HG03575 (cell line): ENCODE measurements around the gene PTPRD.

Experiments used
- ATAC-seq: cut with Tn5 transposase; IDR thresholded peaks from one replicate; pipeline ENCODE4 v1.9.1; 2021; ENCODE audit not compliant: unreplicated experiment, insufficient number of reproducible peaks, low FRiP score; ENCODE audit errors: extremely low read depth

PTPRD gene

DNA sequence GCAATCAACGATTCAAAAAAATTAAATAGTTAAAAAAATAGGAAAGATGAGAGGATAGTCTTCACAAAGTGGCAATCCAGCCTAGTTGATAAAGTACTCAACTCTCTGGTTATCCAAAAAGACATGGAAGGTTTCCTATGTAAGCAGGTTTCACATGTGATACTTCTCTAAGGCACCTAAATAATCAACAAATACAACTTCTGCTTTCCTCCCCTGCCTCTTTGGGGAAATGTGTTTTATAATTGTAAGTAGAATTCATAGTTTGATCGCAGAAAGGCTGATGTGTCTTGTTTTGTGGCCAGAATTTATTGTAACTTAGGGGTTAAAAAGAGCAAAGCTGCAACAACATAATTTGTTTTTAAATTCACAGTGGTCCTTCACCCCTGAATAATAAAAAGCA is 1957.7 kb downstream of the PTPRD start:
- no peak for ATAC-seq

DNA sequence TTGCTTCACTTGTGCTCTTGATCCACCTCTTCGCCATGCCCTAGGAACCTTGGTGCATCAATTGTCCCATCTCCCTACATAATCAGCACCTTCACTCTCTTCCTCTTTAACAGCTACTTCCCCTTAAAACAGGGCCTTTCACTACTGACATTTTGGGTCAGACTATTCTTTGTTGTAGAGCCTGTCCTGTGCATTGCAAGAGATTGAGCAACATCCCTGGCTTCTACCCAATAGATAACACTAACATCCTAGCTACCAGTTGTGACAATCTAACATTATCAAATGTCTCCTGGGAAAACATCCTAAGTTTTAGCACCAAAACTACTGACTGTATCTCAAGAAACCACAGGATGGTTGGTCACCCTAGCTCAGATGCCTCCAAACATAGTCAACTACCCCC is 1958.9 kb downstream of the PTPRD start:
- ATAC-seq, result no peak

DNA sequence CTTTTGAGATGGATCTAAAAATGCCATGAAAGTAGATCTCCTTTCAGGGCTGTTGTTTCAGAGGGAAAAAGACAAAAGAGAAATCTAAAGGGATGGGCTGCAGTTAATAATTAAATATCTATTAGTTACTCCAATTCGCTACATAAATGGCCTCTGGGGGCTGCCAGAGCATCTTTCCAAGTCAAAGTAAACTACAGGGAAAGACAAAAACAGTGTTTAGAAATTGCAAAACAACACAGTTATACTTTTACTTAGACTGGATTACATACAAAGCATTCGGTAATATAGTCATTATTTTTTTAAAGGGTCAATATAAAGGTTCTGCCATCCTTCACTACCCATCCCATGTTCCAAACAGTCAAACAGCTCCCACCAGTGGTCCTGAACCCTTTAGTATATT is 1959.7 kb downstream of the PTPRD start:
- no peak for ATAC-seq

DNA sequence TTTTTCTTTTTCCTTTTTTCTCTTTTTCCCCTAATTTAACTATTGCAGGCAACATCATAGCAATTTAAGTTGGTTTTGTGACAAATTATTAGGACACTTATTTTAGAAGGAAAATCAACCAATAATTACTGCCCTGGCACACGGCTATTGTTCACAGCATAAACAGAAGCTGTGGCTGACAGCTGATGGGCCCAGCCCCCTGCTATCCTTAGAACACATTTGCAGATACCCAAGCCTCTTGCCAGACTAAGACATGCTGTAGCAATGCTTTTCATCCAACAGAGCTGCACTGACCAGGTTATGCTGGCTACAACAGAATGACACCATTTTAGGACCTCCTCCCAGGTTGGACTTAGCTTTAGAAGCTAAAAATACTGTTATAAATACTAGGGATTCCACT is 1960.5 kb downstream of the PTPRD start:
- no peak for ATAC-seq

DNA sequence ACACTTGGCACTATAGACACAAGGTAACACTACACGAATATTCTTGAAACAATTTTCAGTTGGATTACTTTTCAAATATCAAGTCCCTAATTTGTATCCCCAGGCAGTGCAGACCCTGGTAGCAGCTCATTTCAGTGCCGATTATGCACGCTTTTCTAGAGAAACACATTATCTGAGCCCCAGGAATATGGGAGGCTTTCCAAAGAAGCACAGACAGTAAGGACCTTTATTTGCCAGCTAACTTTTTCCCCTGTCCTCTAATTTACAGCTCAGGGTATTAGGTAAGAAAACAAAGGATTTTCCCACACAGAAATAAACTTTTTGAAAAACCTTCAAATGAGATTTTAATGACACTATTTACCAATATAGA is 1961.0 kb downstream of the PTPRD start:
- no peak for ATAC-seq

DNA sequence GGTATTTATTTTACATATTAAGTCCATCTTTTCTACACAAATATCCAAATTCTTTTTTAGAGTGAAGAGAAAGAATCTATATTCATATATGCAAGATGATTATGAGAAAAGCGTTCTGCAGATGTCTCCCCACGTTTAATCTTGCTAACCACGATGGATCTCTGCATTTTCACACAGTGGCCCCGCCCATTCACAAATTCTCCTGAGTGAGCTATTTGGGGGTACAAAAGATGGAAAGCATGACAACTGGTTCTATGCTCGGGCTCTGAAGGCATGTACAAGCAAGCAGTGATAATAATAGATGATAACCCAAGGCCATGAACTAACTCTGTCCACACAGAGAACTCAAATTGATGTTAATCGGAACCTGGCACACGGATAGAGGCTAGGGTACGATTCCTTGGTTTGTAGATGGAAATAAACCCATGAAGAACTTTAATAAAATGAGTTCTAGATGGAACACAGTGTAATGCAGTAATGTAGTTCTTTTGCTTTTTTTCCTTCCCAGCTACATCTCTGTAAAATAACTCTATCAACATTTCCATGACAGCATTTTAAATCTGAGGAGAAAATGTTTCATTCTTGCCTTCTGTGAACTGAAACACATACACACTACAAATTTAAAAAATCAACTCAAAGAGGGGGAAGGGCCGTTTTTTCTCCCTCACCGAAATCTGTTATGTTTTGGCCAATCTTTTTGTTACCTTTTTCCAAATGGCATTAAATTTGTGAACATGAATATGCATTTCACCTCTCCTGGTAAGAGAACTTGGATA is 1961.5 kb downstream of the PTPRD start:
- ATAC-seq, result no peak

DNA sequence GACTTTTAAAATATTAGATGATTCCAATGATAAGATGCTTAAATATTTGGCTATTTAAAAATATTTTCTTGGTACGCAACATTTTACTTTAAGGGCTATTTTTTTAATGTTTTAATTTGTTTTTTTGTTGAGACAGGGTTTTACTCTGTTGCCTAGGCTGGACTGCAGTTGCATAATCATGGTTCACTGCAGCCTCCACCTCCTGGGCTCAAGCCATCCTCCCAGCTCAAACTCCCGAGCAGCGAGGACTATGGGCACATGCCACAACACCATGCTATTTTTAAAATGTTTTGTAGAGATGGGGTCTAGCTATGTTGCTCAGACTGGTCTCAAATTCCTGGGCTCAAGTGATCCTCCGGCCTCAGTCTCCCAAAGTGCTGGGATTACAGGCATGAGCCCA is 1963.0 kb downstream of the PTPRD start:
- ATAC-seq, result no peak

DNA sequence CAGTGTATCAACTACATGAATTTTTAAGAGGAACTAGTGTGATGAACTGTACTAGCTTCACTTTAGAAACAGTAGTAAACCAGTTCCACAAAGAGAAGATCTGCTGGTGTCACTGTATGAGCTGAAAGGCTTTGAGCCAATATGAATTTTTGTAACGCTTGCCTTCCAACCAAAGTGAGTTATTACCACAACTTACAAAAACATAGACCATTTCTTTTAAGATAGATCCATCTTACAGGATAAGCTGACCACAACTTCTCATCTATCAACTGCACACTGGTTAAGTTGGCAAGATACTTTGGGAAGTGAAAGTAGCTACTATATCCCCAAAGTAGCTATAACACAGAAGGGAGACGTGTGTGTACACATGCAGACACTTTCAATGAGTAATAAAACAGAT is 1963.6 kb downstream of the PTPRD start:
- ATAC-seq, result peak; percentile 45

DNA sequence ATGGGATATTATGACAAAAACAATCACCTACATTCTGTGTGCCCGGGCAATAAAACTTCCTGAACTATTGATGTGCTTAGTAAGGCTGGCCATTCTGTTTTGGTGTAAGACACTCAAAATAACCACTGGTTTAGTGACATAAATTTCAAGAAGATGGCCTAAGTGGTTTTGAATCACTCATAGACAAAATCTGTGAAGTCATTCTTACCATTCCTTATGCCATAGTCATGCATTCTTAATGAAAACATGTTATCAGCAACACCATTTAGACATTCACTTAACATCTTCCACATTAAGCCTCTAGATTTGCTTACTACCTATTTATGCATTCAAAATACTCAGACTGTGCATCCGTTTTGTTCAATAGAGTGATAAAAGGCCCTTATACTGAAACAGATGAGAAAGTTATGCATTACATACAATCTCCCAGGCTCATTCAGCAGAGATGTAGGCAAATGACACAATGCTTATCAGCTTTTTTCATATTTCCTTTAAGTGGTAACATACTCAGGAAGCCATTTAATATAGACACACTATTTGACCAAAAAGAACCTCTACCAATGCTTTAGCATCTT is 1964.4 kb downstream of the PTPRD start:
- ATAC-seq, result no peak

DNA sequence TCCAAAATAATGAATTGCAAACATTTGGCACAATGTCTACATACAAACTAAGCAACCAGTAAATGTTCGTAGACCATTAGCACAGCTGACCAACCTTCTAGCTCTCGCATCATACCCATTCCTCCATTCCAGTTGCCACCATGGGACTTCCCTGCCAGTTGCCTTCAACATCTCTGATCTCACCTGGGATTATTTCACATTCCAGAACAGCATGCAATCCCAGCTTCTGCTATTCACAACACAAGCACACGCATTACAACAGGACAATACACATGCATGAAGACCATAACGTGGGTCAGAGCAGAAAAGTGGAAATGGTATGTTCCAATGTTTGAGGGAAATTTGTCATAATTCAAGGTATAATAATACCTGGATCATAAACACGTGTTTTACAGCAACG is 1965.0 kb downstream of the PTPRD start:
- no peak for ATAC-seq

DNA sequence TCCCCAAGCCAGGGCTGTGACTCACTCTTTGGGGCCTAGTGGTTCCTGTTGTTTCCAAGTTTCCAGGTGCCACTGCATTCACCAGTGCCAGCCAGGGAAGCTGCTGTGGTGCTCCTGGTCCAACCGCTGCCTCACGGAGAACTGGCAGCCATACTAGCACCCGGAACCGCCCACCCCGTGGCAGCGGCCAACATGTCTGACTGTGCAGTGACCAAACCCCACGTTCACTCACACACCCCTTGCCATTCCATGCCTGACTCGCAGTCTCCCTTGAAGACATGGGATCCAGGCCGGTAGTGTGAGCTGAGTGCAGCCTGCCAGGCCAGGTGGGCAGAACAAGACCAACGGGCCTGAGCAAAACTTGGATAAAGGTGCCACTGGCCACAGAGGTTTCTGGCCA is 1968.2 kb downstream of the PTPRD start:
- no peak for ATAC-seq

DNA sequence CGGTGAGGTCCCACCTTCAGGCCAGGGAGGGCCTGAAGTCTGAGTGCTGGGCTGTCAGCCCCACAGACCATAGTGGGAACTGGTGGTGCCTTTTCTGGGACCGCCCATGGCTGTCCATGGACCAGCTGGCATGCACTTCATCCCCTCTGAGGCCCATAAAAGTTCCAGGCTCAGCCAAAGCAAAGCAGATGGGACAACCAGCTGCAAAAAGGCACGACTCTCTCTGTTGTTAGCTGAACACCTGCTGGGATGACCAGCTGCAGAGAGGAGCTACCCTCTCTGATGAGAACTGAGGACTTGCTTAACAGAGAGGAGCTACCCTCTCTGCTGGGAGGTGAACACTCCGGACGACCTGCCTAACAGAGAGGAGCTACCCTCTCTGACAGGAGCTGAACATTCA is 1968.9 kb downstream of the PTPRD start:
- no peak for ATAC-seq

DNA sequence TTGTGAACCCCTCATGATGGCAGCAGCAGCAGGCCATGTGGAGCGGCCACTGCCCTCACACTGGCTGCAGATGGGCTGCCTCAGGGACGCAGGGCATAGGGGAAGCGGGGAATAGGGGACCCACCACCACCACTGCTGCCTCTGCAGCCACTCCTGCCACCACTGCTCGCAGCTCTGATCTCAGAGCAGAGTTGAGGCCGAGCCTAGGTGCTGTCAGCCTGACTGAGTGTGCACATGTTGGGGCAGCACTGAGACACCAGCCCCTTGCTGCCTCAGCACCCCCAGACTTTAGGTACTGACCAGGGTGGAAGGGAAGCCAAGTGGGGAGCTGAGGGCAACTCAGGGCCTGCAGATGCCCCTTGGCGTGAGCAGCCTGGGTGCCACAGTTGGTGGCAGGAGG is 1969.3 kb downstream of the PTPRD start:
- no peak for ATAC-seq

DNA sequence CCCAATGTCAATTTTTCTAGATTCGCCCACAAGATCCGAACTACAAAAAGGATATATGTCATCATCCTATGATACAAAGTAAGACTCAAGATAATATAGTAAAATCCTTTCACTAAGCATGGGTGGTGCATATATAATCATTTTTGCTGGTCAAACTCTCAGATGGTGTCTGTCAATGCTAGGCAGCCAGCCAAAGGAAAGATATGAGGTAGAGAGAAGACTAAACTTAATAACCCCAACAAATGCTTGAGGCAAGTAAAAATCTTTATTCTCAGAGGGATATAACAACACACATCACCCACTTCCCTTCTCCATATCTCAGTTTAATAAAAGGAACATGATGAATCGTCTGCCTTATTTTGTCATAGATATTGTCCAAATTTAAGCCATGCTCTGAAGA is 1972.0 kb downstream of the PTPRD start:
- no peak for ATAC-seq

DNA sequence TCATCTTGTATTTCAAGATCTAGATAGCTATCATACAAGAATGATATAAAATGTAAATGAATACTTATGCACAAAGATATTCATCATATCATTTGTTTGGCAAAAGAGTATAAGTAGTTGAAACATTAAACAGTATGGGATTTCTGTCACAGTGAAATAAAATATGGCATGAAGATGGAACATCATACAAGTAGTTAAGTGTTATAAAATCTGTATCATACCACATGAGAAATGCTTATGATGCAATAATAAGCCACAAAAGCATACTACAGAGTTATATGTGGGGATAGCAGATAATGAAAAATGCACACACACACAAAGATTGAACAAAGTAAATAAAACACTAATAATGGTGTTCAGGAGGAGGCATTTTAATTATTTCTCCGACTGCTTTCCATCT is 1975.2 kb downstream of the PTPRD start:
- ATAC-seq, result no peak

DNA sequence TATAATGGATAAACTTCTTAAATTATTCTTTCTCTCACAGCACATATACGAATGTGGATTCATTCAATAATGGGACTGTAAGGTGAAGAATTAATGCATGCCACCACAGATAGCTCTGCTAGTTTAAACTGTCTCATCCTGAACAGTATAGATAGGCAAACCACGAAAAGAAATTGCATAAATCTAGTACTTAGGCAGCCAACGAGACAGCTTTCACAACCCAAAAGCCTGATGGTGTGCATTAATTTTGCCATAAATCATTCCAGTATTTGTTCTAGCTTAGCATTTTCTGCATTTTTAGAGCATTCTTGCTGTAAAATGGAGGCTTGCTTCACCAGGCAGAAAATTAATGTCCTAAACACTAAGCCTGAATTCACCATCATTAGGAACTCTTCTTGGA is 1979.0 kb downstream of the PTPRD start:
- ATAC-seq, result no peak

DNA sequence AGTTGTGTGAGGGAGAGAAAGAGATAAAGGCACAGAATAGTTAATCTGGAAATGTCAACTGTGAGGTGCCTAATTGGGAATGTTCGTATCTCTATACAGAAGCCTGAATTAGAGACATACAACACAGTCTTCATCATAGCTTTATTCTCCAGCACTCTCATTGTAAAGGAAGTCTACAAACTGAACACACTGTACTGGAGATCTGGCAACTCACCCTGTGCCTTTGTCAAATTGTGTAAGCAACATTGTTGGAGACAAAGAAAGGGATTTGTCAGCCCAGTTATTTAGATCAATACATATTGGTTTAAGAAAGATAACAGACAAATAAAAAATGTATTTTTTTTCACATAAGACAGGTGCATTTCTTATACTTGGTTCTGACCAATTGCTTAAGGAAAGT is 1980.3 kb downstream of the PTPRD start:
- no peak for ATAC-seq

DNA sequence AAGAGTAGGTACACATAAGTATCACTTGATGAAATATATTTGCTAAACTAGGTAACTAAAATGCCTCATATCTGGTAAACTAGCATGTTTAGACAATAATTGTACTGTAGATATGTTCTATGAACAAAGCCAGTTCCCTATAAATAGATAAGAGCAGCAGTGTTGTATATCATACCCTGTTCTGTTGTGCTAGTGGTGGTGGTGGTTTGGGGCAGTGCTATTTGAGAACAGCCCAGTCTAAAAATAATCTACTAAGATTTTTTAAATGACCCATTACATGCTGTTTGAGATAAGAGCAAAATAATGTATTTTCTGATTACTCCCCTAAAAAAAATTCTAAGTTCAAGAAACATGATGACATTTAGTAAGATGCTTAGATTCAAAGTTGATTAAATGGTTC is 1984.0 kb downstream of the PTPRD start:
- ATAC-seq, result no peak

DNA sequence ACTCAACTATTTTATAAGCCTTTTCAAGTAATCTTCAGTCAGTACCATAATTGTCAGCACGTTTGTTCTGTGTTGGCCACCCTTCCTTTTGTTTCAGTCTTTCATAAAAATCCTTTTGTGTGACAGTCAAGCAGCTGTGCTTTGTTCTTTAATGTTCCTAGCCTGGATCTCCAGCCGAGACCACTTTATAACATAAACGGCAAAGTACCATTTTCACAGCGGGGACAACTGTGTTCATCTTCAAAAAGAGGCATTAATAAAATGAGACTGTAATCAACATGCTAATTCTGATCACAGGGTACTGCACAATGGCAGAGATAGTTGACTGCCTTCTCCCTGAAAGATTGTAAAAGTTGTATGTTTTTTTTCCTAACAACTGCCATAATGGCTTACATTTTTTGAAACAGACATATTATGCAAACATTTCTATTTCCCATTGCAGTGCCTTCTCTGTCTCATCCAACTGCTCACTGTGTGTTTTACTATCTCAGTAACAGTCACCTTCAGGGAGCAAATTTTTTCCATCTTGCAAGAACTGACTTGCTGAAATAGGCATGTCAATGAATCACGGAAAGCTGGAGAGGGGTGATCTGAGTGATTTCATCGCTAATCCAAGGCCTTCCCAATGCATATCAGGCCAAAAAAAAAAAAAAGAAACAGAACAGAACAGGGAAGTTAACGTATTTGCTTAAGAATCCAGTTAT is 1984.7 kb downstream of the PTPRD start:
- ATAC-seq, result no peak

DNA sequence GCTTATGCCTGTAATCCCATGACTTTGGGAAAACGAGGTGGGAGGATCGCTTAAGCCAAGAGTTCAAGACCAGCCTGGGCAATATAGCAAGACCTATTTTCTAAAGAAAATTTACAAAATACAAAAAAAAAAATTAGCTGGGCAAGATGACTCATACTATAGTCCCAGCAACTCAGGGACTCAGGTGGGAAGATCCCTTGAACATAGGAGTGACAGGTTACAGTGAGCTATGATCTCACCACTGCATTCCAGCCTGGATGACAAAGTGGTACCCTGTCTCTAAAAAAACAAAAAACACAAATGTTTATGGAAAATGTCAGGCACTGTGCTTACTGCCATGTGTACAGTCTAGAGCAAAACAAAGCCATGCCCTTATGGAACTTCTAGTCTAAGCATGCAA is 1989.9 kb downstream of the PTPRD start:
- no peak for ATAC-seq
